ENCODE measurements around the gene XKR7. TPM values are rescaled to one million over a fixed set of nuclear protein-coding genes. Genes with fewer than 3 reads are reported as not detected.

The XKR7 gene
- total RNA-seq, 1 donor: under 0.01 TPM

GRCh38 chr20:31977080-31977479, 9.1 kb downstream of the XKR7 start:
- no peaks in the 10 kb centered on the region for H4K20me1 ChIP-seq (ENCODE audit: insufficient read depth, low read length)
- TF ChIP-seq CTCF (IDR thresholded peaks at IDR 0.05; ENCODE audit: extremely low read depth, low read depth, low read length): no peak

GRCh38 chr20:31979713-31980426, 11.9 kb downstream of the XKR7 start:
- no peak for TF ChIP-seq CTCF (IDR thresholded peaks at IDR 0.05; ENCODE audit: extremely low read depth, low read depth, low read length)
- H3K36me3 ChIP-seq (ENCODE audit: insufficient read depth, low read length): no peaks in the 10 kb centered on the region
- no peak for DNase-seq (ENCODE audit: insufficient read length, low spot score, missing footprints)
- H3K27me3 ChIP-seq (ENCODE audit: insufficient read depth, low read length): peaks cover 11% of the 10 kb centered on the region
- no peaks in the 10 kb centered on the region for H3K4me1 ChIP-seq (ENCODE audit: insufficient read depth, low read length)
- no peak overlapping the region for H3K4me3 ChIP-seq (ENCODE audit: insufficient read depth, low read length)
- no peak overlapping the region for H2AFZ ChIP-seq (ENCODE audit: low read length)
- H3K4me2 ChIP-seq (ENCODE audit: insufficient read depth, low read length): no peak overlapping the region
- no peaks in the 10 kb centered on the region for H3K79me2 ChIP-seq (ENCODE audit: insufficient read depth, low read length)
- no peak overlapping the region for H3K27ac ChIP-seq (ENCODE audit: low read depth, low read length)
- no peaks in the 10 kb centered on the region for H4K20me1 ChIP-seq (ENCODE audit: insufficient read depth, low read length)
- no peaks in the 10 kb centered on the region for H3K9me3 ChIP-seq (ENCODE audit: low read depth, low read length)

More at GRCh38 chr20:31977080-31977479, 9.1 kb downstream of the XKR7 start:
- no peak for DNase-seq (ENCODE audit: insufficient read length, low spot score, missing footprints)
- no peaks in the 10 kb centered on the region for H3K9me3 ChIP-seq (ENCODE audit: low read depth, low read length)
- no peak overlapping the region for H2AFZ ChIP-seq (ENCODE audit: low read length)
- H3K36me3 ChIP-seq (ENCODE audit: insufficient read depth, low read length): no peaks in the 10 kb centered on the region
- no peak overlapping the region for H3K4me2 ChIP-seq (ENCODE audit: insufficient read depth, low read length)
- no peaks in the 10 kb centered on the region for H3K4me1 ChIP-seq (ENCODE audit: insufficient read depth, low read length)
- H3K27me3 ChIP-seq (ENCODE audit: insufficient read depth, low read length): peaks cover 19% of the 10 kb centered on the region
- no peak overlapping the region for H3K4me3 ChIP-seq (ENCODE audit: insufficient read depth, low read length)
- H3K27ac ChIP-seq (ENCODE audit: low read depth, low read length): no peak overlapping the region
- H3K79me2 ChIP-seq (ENCODE audit: insufficient read depth, low read length): no peaks in the 10 kb centered on the region

- H3K4me3 ChIP-seq (ENCODE audit: insufficient read depth, low read length): no peak overlapping the region
- H3K9me3 ChIP-seq (ENCODE audit: low read depth, low read length): no peaks in the 10 kb centered on the region
- TF ChIP-seq CTCF (IDR thresholded peaks at IDR 0.05; ENCODE audit: extremely low read depth, low read depth, low read length): no peak
- no peak overlapping the region for H3K27ac ChIP-seq (ENCODE audit: low read depth, low read length)
- H2AFZ ChIP-seq (ENCODE audit: low read length): no peak overlapping the region
- no peak for DNase-seq (ENCODE audit: insufficient read length, low spot score, missing footprints)
- H3K4me2 ChIP-seq (ENCODE audit: insufficient read depth, low read length): no peak overlapping the region
- H3K27me3 ChIP-seq (ENCODE audit: insufficient read depth, low read length): peaks cover 4% of the 10 kb centered on the region
- H3K36me3 ChIP-seq (ENCODE audit: insufficient read depth, low read length): no peaks in the 10 kb centered on the region
- H4K20me1 ChIP-seq (ENCODE audit: insufficient read depth, low read length): no peaks in the 10 kb centered on the region
- H3K79me2 ChIP-seq (ENCODE audit: insufficient read depth, low read length): no peaks in the 10 kb centered on the region
- no peaks in the 10 kb centered on the region for H3K4me1 ChIP-seq (ENCODE audit: insufficient read depth, low read length)
These were observed 13.8 kb downstream of the XKR7 start for GRCh38 chr20:31981784-31982183.

GRCh38 chr20:31984981-31985471, 17.1 kb downstream of the XKR7 start:
- Histone ChIP-seq H3K4me3 (ENCODE audit: insufficient read depth, low read length) (no peak overlapping the region), H3K4me2 (ENCODE audit: insufficient read depth, low read length) (no peak overlapping the region), H3K27ac (ENCODE audit: low read depth, low read length) (no peak overlapping the region), H4K20me1 (ENCODE audit: insufficient read depth, low read length) (no peaks in the 10 kb centered on the region), H3K36me3 (ENCODE audit: insufficient read depth, low read length) (no peaks in the 10 kb centered on the region), H2AFZ (ENCODE audit: low read length) (no peak overlapping the region), H3K79me2 (ENCODE audit: insufficient read depth, low read length) (no peaks in the 10 kb centered on the region), H3K9me3 (ENCODE audit: low read depth, low read length) (no peaks in the 10 kb centered on the region), H3K4me1 (ENCODE audit: insufficient read depth, low read length) (no peaks in the 10 kb centered on the region), H3K27me3 (ENCODE audit: insufficient read depth, low read length) (no peaks in the 10 kb centered on the region)
- DNase-seq (ENCODE audit: insufficient read length, low spot score, missing footprints): no peak
- no peak for TF ChIP-seq CTCF (IDR thresholded peaks at IDR 0.05; ENCODE audit: extremely low read depth, low read depth, low read length)

Measured in osteoblast (primary cell).